HG03521 (cell line): ENCODE results near the gene TBC1D5.
"Not testable (repeated sequence)": the region's sequence is repeated elsewhere in the genome, so short reads cannot be mapped to it uniquely, and the experiment has no call there.

Source experiments
- ATAC-seq: cut with Tn5 transposase; IDR thresholded peaks from one replicate; pipeline ENCODE4 v1.9.1; 2021; ENCODE audit warnings: mild to moderate bottlenecking, moderate library complexity; ENCODE audit not compliant: unreplicated experiment

TBC1D5 gene

DNA sequence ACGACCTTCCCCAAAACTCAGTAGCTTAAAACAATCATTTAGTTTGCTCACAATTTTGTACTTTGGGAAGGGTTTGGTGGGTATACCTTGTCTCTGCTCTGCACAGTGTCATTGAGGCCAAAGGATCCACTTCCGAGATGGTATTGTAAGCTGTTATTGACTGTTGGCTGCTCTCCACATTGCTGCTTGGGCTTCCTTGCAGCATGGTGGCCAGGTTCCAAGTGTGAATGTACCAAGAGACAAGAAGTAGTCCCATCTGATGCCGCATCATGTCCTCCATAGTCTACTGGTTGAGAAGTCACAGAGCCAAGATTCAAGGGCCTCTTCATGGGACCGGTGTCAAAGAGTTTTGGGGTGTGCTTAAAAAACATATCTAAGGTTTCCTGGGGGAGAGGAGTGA is 589.2 kb downstream of the TBC1D5 start:
- ATAC-seq: no peak

DNA sequence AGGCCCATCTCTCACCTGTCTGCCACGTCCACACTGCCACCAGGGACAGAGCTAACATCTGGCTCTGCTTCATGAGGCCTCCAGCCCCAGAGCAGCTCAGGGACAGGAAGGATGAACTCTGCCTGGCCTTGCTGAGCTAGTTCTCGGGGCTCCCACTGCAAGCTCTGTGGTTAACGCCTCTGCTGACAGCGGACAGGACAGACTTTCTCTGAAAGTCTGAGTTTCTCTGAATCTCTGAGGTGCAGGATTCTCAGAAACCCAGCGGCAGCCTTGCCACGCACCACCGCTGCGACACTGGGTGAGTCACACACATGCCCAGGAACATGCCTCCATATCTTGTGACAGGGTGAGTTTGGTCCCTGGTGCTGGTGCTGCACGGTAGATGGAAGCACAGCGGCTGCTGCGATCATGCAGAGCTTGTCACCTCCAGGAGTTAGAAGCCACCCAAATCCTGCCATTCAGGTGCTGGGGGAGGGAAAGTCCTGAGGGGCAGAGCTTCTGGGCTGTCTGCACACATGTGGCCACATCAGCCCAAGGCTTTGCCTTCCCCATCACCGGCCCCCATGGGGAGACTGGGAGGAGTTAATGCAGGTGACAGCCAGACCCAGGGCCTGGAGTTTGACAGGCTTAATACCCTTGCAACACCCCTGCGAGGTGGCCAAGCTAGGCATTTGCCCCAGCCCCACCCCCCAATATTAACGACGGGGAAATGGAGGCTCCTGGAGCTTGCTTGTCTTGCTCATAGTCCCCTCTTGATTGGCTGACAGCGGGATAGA is 590.6 kb downstream of the TBC1D5 start:
- ATAC-seq: peak; percentile 98

DNA sequence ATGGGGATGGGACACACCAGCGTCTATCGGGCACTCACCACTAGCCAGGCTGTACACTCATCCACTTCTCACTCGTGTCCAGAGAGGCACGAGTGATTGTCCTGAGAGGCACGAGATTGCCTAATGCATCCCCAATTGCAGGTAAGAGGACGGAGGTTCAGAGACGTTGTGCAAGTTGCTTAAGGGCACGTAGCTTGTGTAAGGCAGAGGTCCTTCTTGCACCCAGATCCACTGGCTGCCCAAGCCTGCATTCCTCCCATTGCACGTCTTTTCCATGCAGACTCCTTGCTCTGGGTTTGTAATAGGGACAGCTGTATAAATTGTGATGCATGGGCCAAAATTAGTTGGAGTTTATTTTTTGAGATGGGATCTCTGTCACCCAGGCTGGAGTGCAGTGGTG is 593.4 kb downstream of the TBC1D5 start:
- no peak for ATAC-seq

DNA sequence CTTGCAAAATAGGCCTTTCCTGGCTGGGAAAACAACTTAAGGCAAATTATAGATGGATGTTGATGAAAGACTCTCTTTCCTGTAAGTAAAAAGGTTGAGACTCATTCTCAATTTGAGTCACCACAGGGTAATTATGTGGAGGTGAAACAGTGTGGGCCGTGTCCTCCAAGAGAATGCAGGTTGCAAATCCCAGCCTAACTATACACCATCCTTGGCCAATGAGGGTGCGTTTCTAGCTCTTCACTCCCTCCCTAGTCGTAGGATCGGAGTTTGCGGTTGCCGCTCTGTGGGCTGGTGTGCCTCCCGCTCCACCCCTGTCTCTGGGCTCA is 597.8 kb downstream of the TBC1D5 start:
- no peak for ATAC-seq

DNA sequence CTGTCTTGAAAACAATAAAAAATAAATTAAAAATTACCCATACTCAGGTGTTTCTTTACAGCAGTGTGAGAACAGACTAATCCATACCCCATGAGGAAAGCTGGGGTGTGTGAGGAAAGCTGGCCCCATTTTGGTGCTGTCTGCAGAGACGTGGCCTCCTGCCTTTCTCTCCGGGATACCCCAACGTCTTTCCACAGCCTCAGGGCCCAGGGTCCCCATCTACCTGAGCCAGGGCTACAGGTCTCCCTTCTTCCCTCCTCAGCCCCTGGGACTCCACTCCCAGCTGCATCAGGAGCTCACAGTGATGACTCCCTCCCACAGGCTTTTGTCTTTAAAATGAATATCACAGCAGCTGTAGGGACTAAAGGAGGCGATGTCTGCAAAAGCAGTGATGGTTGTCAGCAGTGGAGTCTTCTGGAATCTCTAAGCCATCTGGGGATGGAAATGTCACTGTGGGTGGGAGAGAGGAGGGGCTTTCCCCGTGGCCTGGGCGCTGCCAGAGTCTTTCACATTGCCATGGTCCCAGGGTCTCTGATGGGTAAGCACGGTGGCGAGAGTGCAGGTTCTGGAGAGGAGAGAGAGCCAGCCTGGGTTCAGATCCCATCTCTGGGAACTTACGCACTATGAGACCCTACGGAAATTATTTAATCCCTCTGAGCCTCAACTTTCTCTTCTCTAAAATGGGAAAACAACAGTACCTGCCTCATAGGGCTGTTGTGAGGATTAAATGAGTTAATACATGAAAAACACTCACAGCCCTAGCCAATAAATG is 598.4 kb downstream of the TBC1D5 start:
- no peak for ATAC-seq

DNA sequence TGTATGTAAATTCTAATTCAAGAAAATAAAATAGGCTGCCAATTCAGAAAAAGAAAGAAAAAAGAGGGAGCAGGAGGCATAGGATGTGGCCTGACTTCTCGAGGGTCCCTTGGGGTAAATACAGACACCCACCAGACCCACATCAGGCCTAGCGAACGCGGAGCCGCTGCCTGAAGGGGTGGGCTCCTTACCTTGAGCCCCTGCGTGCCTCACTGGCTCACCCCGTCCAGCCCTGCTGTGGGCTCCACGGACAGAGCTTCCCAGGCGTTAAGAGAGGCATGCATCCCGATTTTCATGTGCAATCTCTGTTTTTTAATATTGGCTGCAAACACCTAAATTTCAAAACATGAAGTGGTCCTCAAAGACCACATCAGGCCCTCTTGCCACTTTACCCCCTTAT is 599.9 kb downstream of the TBC1D5 start:
- no peak for ATAC-seq

DNA sequence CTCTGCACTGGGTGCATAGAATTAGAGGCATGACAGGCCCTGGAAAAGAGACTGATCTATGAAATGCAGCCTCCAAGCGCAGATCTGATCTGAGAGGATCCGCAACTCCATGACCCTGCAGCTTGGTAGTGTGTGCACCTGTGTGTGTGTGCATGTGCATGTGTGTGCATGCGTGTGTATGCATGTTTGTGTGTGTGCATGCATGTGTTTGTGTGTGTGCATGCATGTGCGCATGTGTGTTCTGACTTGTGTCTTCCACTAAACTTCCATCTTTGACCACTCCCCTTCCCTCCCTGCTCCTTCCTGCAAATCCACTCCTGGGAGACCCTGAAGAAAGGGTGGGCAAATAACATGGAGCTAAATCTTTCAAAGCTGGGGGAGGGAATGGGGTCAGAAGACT is 600.7 kb downstream of the TBC1D5 start:
- no peak for ATAC-seq

DNA sequence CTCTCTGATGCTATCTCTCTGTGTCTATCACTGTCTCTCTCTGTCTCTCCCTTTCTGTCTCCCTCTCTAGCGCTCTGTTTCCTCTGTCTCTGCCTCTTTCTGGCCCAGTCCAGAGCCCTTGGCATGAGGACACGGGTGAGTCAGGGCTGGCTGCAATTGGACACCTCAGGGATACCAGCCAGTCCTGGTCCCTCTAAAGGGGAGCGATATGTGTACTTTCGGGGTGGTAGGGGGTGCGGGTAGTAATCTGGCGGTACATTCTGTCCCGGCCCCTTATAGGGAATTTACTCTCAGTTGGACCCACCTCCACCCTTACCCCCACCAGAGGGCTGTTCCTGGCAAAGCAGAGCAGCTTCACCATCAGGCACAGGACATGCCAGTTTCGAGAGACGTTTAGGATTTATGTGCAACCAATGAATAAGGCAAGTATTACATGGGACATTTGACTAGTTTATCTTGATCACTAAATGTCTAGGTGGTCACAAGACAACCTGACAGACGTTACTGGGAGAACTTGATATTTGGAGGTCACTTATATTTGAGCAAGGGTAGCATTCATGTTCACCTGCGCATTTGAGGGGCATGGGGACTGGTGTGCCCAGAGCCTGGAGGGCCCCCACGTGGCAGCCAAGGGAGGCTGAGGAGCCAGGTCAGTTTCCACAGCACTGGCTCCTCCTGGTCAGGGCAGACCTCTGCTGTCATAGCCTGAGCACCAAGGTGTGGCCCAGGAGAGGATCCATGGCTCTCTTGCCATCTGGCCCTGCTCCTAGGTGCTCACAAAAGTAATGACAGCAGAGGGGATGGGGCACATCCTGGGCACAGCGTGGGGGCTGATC is 601.5 kb downstream of the TBC1D5 start:
- ATAC-seq: no peak

DNA sequence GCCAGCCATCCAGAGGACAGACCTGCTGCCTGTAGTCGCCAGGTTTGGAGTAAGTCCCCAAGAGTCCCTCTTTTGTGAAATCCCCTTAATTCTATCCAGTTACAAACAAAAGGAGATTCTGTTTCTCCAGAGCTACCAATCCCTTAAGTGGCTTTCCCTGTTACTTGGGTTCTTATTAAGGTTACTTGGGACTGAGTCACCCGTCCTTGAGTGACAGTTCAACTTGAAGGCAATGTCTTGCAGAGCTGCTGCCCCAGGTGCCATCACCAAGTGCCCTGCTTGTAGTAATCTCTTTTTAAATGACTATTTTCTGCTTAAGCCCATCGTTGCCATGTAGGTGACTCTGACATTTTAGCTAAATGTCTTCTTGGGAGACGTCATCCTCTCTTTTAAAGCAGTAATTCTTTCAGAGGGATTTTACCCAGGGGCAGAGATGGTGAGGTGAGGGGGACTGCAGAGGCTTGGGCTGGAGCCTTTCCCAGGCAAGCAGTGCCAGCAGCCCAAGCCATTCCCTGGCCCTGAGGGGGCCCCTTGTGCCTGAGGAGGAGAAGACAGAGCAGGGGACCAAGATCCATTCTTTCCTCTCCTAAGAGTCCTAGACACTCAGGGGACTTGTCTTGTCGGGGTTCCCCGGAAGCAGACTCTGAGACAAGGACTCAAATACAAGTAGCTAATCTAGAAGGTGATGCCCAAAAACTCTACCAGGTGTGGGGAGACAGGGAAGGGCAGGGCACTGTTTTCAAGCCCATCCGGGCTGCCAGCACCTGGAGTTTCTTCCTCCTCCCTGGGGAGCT is 604.0 kb downstream of the TBC1D5 start:
- ATAC-seq: no peak

DNA sequence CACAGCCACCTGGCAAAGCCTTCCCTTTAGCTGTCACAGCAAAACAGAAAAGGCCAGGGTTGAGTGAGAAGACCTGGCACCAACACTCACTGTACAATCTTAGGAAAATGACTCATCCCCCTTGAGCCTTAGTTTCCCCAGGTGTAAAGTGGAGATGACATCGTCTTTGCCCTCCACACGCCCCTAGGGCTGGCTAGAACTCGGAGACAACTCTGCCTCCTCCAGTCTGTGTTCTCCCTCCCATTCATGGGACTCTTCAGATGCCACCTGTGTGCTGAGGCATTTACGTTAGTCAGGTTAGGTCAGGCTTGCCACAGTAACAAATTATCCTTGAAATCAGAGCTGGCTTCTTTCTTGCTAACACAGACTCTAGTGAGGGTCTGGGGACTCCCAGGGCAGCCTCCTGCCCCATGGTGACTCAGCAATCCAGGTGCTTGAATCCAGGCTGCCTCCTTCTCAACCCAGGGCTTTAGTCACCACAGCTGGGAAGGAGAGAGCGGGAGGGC is 605.1 kb downstream of the TBC1D5 start:
- no peak for ATAC-seq

DNA sequence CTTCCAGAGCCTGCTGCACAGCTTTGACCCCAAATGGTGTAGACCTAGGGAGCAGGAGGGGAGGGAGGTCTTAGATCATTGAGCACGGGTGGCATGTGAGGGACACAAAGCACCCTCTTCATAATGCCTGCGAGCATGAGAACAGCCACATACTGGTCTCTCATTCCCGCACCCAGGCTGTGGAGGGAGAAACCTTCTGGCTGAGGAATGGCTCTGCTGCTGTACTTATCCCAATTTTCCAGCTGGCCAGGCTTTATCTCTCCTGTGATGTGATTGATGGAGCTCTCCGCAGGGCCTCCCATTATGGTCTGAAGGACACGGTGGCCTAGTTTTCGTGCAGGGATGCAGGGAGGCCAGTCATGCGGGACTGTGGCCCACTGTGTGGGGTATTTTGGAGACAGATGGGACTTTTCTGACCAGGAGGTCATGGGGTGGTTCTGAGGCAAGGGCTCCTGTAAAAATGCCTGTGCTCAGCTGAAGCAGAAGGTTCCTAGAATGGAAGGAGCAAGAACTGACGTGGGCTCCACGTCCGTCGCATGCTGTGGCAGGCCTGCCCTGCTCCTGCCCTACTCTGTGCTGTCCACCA is 606.2 kb downstream of the TBC1D5 start:
- no peak for ATAC-seq

DNA sequence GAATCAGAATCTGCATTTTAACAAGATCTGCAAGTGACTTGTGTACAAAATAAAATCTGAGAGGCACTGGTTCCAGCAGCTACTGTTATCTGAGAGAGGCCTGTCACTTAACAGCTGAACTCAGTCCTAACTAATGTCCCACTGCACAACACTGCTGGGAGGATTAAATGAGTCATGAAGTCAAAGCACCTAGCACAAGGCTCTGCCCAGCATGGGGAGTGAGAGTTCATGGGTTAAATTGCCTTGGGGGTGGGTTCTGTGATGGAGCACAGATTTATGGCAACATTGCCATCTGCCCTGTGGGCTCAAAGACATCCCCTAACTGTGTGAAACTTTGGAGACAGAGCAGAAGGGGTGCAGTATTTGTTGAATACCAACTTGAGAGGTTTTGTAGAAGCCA is 606.7 kb downstream of the TBC1D5 start:
- no peak for ATAC-seq

DNA sequence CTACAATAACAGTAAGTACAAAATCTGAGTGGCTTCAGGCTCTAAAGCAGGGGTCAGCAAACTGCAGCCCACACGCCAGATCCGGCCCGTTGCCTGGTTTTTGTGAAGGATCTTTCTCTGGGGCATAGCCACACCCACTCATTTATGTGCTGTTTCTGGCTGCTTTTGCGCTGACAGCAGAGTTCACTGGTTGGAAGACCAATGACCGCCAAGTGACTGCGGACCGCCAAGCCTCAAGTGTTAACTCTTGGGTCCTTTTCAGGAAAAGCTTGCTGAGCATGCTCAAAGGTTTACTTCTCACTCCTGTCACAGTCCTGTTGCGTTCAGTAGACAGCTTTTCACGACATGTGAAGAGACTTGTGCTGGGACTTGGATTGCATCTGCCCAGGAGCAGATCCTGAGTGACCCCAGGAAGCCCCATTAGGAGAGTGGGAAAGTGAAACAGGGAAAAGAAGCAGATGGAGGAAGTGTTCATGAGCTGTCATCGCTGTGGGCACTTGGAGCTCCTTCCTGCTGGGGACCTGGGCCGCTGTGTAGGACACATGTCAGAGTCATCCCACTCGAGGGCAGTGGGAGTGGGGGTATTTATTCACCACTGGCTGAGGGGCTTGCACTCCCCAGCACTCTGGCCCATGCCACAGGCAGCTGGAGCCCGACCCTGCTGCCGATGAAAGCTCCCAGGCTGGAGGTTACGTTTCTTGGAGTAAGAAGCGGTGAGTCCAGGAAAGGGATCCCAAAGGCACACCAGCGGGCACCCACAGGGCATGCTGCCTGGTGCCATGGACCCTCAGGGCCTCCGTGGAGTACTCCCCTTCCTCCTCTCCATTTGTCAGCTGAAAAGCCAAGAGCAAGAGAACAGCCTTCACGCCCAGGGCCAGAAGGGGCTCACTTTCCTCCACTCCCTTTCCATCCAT is 608.5 kb downstream of the TBC1D5 start:
- no peak for ATAC-seq

DNA sequence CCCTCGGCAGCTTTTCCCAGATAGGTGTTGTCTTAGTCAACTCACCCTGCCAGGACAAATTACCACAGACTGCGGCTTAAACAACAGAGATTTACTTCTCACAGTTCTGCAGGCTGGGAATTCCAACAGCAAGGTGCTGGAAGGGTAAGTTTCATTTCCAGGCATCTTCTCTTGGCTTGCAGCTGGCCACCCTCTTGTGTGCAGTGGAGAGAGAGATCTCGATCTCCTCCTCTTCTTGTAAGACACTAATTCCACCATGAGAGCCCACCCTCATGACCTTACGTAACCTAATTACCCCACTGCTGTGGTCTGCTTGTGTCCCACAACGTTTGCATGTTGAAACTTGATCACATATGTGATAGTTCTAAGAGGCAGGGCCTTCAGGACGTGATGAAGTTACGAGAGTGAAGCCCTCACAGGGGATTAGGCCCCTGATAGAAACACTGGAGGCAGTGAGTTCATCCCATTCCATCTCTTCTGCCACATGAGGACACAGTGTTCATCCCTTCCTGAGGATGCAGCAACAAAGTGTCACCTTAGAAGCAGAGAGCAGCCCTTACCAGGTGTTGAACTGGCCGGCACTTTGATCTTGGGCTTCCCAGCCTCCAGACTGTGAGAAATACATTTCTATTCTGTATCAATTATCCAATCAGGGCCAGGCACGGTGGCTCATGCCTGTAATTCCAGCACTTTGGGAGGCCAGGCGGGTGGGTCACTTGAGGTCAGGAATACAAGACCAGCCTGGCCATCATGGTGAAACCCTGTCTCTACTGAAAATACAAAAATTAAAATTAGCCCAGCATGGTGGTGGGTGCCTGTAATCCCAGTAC is 609.9 kb downstream of the TBC1D5 start:
- ATAC-seq: no peak

DNA sequence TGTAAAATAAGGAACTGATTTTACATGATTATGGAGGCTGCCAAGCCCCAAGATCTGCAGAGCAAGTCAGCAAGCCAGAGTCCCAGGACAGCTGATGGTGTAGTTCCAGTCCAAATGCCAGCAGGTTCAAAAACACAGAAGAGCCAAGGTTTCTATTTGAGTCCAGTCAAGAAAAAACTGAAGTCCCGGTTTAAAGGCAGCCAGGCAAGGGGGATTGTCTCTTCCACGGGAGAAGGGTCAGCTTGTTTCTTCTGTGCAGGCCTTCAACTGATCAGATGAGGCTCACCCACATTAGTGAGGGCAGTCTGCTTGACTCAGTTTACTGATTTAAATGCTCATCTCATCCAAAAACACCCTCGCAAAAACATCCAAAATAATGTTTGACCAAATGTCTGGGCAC is 611.5 kb downstream of the TBC1D5 start:
- no peak for ATAC-seq

DNA sequence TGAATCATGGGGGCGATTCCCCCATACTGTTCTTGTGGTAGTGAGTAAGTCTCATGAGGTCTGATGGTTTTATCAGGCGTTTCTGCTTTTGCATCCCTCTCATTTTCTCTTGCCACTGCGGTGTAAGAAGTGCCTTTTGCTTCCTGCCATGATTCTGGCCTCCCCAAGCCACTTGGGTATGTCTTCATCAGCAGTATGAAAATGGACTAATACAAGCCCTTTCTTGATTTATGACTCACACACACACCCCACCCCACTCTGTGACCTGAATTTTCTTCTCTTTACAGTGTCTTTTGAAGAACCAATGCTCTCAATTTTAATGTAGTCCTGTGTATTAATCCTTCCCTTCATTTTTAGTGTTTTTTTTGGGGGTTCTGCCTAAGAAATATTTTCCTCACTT is 612.9 kb downstream of the TBC1D5 start:
- no peak for ATAC-seq

DNA sequence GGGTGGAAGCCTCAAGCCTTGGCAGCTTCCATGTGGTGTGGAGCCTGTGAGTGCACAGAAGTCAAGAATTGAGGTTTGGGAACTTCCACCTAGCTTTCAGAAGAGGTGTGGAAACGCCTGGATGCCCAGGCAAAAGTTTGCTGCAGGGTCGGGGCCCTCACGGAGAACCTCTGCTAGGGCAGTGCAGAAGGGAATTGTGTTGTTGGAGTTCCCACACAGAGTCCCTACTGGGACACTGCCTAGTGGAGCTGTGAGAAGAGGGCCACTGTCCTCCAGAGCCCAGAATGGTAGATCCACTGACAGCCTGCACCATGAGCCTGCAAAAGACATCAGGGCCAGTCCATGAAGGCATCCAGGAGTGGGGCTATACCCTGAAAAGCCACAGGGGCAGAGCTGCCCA is 613.8 kb downstream of the TBC1D5 start:
- not testable (repeated sequence) for ATAC-seq

DNA sequence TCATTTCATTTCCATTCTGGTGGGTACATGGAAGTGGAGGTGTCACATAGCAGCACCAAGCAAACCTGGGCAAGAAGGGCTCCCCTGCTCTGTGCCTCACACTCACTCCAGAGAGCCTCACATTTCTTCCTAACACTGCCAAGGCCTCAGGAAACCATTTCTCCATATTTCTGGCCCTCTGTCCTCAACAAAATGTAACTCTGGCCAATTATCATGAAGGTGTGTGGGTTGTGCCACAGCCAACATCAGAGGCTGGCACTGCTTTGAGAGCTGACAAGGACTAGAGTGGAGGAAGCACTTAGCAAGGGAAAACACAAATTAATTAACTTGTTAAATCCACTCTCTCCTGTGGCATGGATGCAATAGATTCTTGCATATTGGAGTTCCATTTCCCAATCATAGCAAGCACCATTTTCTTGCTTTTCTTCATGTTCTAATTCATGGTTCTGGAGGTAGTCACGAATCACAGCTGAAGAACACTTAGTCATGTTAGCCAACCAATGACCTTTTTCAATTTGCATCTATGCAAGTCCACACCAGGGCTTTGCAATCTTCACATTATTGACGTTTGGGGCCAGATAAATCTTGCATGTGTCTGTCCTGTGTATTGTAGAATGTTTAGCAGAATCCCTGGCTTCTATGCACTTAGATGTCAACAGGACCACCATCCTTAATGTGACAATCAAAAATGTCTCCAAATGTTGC is 616.5 kb downstream of the TBC1D5 start:
- no peak for ATAC-seq
